COLO668 (cell line): ENCODE results near the gene MPST.

Source experiments
- DNase-seq: peaks from one replicate; lab custom pipeline; 2025; ENCODE audit not compliant: unreplicated experiment; lab: John Stamatoyannopoulos, UW

Gene MPST

DNA sequence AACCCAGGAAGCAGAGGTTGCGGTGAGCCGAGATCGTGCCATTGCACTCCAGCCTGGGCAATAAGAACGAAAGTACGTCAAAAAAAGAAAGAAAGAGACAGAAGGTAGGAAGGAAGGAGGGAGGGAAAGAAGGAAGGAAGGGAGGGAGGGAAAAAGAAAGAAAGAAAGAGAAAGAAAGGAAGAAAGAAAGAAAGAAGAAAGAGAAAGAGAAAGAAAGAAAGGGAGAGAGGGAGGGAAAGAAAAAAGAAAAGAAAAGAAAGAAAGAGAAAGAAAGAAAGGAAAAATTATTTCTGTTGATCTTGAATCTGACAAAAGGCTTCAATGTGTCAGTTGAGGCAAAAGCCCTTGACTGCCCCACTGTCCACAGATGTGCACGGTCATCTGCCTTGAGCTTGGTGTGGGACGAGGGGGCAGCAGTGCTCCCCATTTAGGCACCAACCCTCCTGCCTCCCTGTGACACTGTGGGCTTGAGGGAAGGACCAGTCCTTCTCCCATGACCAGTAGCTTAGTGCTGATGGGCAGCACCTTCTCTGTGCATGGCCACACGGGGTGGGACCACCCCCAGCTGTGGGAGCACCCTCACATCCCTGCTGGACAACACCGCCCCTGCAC lies 56.4 kb downstream of the MPST start:
- DNase-seq = no peak

DNA sequence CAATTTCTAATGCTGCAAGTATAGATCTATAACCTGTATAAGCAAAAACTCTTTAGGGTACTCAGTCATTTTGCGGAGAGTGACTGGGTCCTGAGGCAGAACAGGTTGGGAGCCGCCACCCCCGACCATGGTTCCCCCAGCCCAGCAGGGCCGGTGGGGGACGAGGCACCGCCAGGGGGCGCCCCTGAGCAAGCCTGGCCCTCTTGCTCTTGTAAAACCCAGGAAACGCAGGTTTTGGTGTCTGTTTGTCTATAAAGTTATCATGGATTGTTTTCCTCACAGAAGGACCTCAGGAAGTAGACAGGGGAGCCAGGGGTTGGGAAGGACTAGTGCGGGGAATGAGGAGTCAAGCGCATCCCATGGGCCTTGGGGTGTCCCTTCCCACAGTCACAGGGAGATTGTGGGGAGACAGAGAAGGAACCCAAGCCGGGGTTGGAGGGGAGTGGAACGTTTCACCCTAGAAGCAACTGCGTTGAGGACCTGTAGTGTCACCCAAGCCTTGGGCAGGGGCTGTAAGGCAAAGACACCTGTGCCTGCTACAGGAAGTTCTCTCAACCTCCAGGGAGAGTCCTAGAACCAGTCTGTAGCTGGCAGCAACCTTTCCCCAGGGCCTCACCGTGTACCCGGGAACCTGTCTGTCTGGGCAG lies 58.4 kb downstream of the MPST start:
- peak; percentile 33 for DNase-seq

DNA sequence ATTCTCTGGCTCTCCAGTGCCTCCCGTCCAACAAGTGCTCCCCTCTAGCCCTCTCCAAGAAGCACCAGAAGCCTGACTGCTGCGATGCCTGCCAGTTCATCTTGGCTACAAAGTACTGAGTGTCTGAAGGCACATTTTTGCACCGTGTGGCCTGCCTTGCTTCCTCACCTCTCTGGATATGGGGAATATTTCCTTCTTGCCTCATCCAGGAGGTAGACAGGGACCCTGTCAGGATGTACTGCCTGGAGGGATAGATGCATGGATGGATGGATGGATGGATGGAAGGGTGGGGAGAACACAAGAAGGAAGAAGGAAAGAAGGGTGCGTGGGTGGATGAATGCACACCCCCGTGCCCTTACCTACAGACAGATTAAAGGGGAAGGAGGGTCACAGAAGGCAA lies 59.6 kb downstream of the MPST start:
- no peak for DNase-seq
